ENCODE data around the gene C10orf105.

C10orf105 gene

GRCh38 chr10:71719464-71720201, at the start of gene C10orf105:
C10orf105 (minus strand) TSS chr10:71719778; CDS start chr10:71716337, 3,441 bp downstream.
- no peak for DNase-seq

- no peak for DNase-seq
These were observed 48.0 kb upstream of the C10orf105 start for GRCh38 chr10:71767420-71768035.

- DNase-seq, result no peak
These were observed 47.3 kb upstream of the C10orf105 start for GRCh38 chr10:71766717-71767419.

GRCh38 chr10:71765906-71766716, 46.5 kb upstream of the C10orf105 start:
- no peak for DNase-seq

GRCh38 chr10:71765176-71765904, 45.8 kb upstream of the C10orf105 start:
- no peak for DNase-seq

GRCh38 chr10:71763352-71764127, 44.0 kb upstream of the C10orf105 start:
- DNase-seq, result no peak

- DNase-seq, result no peak
These were observed 42.7 kb upstream of the C10orf105 start for GRCh38 chr10:71762324-71762723.

- no peak for DNase-seq
These were observed 42.0 kb upstream of the C10orf105 start for GRCh38 chr10:71761541-71762113.

- DNase-seq, result no peak
These were observed 41.5 kb upstream of the C10orf105 start for GRCh38 chr10:71761105-71761511.

- no peak for DNase-seq
These were observed 37.9 kb upstream of the C10orf105 start for GRCh38 chr10:71757399-71757922.

GRCh38 chr10:71756311-71757191, 37.0 kb upstream of the C10orf105 start:
- DNase-seq, result no peak

- DNase-seq, result no peak
These were observed 35.8 kb upstream of the C10orf105 start for GRCh38 chr10:71755179-71755879.

GRCh38 chr10:71754562-71754961, 35.0 kb upstream of the C10orf105 start:
- DNase-seq, result peak; percentile 67

GRCh38 chr10:71753960-71754505, 34.5 kb upstream of the C10orf105 start:
- no peak for DNase-seq

- peak; percentile 98 for DNase-seq
These were observed 33.7 kb upstream of the C10orf105 start for GRCh38 chr10:71753091-71753959.

GRCh38 chr10:71752391-71753090, 33.0 kb upstream of the C10orf105 start:
- DNase-seq, result no peak
